NCI-H2227 (cell line): ENCODE measurements around the gene KCNJ9.
A peak's percentile ranks its signal among the peaks of the same experiment; 100 is the strongest.

ENCODE experiments used
- DNase-seq: peaks from one replicate; lab custom pipeline; 2025; ENCODE audit not compliant: unreplicated experiment; lab: John Stamatoyannopoulos, UW

Gene KCNJ9

GRCh38 chr1:160087118-160087662 is 5.9 kb downstream of the KCNJ9 start:
- no peak for DNase-seq

GRCh38 chr1:160089883-160090282 is 8.5 kb downstream of the KCNJ9 start:
- no peak for DNase-seq

GRCh38 chr1:160090760-160091159 is 9.4 kb downstream of the KCNJ9 start:
- no peak for DNase-seq

GRCh38 chr1:160091666-160092223 is 10.4 kb downstream of the KCNJ9 start:
- DNase-seq = no peak

GRCh38 chr1:160092366-160093068 is 11.2 kb downstream of the KCNJ9 start:
- no peak for DNase-seq

GRCh38 chr1:160093069-160093395 is 11.7 kb downstream of the KCNJ9 start:
- DNase-seq = no peak

GRCh38 chr1:160093624-160094290 is 12.4 kb downstream of the KCNJ9 start:
- DNase-seq = no peak

- no peak for DNase-seq
These were observed 12.9 kb downstream of the KCNJ9 start for GRCh38 chr1:160094291-160094625.

- no peak for DNase-seq
These were observed 13.5 kb downstream of the KCNJ9 start for GRCh38 chr1:160094806-160095205.

GRCh38 chr1:160095382-160096105 is 14.2 kb downstream of the KCNJ9 start:
- DNase-seq = no peak

GRCh38 chr1:160096274-160097116 is 15.2 kb downstream of the KCNJ9 start:
- no peak for DNase-seq

- DNase-seq = no peak
These were observed 16.0 kb downstream of the KCNJ9 start for GRCh38 chr1:160097151-160097910.

GRCh38 chr1:160097911-160098851 is 16.8 kb downstream of the KCNJ9 start, which contains the start of gene IGSF8:
TSS of gene IGSF8 (minus strand) at chr1:160098619. CDS start at chr1:160098472, 147 bp downstream.
- peak; percentile 95 for DNase-seq

GRCh38 chr1:160098852-160099561 is 17.7 kb downstream of the KCNJ9 start:
- peak; percentile 96 for DNase-seq

- no peak for DNase-seq
These were observed 18.5 kb downstream of the KCNJ9 start for GRCh38 chr1:160099716-160100375.

GRCh38 chr1:160101037-160101716 is 19.8 kb downstream of the KCNJ9 start:
- peak; percentile 90 for DNase-seq
